ENCODE measurements around the gene OSBPL3.
"Not testable (repeated sequence)": the region's sequence is repeated elsewhere in the genome, so short reads cannot be mapped to it uniquely, and the experiment has no call there.

The OSBPL3 gene

DNA sequence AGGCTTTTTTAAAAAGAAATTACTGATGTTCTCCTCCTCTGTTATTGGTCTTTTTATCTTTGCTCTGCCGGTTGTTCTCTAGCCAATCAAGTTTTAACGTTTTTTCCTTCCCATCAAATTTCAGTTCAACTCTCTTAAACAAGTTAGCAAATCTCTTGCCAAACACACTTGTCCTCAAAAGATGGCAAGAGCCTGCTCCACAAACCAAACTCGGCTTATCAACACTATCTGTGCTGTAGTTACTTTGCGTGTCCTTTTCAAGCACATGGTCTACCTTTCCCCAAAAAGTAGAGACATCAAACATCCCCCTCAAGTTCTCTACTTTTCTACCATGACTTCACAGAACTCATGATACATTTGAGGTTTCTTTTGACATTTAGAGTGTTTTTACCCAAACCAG lies 71.3 kb downstream of the OSBPL3 start:
- TF ChIP-seq, protein P1, sequence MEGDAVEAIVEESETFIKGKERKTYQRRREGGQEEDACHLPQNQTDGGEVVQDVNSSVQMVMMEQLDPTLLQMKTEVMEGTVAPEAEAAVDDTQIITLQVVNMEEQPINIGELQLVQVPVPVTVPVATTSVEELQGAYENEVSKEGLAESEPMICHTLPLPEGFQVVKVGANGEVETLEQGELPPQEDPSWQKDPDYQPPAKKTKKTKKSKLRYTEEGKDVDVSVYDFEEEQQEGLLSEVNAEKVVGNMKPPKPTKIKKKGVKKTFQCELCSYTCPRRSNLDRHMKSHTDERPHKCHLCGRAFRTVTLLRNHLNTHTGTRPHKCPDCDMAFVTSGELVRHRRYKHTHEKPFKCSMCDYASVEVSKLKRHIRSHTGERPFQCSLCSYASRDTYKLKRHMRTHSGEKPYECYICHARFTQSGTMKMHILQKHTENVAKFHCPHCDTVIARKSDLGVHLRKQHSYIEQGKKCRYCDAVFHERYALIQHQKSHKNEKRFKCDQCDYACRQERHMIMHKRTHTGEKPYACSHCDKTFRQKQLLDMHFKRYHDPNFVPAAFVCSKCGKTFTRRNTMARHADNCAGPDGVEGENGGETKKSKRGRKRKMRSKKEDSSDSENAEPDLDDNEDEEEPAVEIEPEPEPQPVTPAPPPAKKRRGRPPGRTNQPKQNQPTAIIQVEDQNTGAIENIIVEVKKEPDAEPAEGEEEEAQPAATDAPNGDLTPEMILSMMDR (IDR thresholded peaks at IDR 0.05; ENCODE audit: borderline replicate concordance, insufficient read depth, low read depth, low read length): no peak
- no peak overlapping the region for H3K4me3 ChIP-seq (ENCODE audit: low read depth, low read length)

DNA sequence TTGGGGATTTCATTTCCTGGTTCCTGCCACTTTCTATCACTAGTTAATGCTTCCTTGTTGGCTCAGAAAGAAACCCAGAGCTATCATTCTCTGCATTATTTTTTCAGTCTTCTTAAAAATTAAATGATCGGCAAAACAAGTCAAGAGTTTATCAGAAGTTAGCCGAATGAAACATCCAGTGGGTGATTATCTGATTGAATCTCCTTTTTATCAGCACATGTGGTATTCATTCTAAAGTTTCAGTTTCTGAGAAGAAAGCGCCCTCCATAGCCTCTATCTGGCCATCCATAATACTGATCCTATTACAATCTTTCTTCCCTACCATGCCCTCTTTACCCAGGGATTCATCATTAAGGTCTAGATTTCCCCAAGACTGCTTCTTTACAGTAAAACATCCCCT lies 71.8 kb downstream of the OSBPL3 start:
- no peak overlapping the region for H3K4me3 ChIP-seq (ENCODE audit: low read depth, low read length)
- TF ChIP-seq, protein P1 (IDR thresholded peaks at IDR 0.05; ENCODE audit: borderline replicate concordance, insufficient read depth, low read depth, low read length): no peak

DNA sequence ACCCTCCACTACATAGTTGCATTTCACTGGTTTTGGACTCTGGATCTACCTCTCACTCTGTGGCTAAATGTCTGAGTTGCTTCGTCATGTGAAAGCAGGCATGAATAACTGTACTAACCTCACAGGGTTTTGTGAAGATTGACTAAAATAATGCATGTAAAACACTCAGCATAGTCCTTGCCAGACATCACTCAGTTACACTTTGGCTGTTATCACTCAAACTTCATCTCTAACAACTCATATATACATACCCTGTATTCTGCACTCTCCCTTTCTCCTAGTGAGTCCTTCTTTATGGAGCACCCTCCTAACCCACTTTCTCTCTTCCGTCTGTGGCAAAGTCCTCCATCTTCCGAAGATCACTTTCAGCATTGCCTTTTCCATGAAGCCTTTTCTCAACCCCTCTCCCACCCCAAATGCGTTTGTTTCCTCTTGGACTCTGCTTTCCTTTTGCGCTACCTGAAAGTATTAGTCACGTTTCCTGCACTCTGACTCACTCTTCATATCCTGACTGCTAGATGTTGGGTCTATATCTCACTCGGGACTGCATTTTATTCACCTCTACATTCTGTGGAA lies 72.6 kb downstream of the OSBPL3 start:
- H3K4me3 ChIP-seq (ENCODE audit: low read depth, low read length): no peak overlapping the region
- TF ChIP-seq, protein P1 (IDR thresholded peaks at IDR 0.05; ENCODE audit: borderline replicate concordance, insufficient read depth, low read depth, low read length): no peak

DNA sequence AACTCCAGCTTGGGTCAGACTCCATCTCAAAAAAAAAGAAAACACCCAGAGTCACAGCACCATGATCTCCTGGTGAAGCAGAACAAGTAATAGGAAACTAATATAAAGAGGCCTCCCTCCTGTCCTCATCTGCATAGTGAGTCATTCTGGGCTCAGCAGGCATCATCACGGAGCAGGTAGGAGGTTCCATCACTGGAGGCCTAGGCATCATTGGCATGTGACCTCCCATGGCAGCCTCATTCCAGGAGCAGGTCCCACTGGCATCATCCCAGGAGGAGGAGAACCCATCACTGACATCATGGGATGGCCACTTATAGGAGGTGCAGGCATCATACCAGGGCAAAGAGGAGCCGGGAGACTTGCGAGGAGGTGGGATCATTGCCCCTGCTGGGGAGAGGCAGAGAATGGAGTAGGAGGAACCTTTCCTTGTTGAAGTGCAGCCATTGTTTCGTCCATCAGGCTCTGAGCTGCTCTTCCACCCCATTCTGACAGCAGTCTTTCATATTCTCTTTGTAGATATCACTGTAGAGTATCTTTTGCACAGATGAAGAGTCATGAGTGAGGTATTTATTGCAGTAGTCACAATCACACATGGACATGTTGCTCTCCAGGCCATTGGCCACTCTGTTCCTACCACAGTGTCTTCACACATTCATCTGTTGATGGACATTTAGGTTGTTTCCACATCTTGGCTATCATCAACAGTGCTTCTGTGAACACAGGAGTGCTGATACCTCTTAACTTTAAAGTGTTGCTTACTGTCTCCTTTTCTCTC lies 73.8 kb downstream of the OSBPL3 start:
- no peak overlapping the region for H3K4me3 ChIP-seq (ENCODE audit: low read depth, low read length)
- TF ChIP-seq, protein P1 (IDR thresholded peaks at IDR 0.05; ENCODE audit: borderline replicate concordance, insufficient read depth, low read depth, low read length): no peak

DNA sequence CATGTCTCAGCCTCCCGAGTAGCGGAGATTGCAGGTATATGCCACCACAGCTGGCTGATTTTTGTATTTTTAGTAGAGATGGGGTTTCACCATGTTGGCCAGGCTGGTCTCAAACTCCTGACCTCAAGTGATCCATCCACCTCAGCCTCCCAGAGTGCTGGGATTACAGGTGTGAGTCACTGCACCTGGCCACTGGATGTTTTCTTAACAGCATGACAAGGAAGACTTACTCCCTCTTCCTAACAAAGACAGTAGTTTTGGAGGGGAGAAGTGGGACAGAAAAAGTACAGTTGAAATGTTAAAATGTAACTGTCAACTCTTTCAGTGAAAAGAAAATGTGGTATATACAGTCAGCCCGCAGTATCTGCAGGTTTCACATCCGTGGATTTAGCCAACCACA lies 76.0 kb downstream of the OSBPL3 start:
- not testable (repeated sequence) for H3K4me3 ChIP-seq (ENCODE audit: low read depth, low read length)

DNA sequence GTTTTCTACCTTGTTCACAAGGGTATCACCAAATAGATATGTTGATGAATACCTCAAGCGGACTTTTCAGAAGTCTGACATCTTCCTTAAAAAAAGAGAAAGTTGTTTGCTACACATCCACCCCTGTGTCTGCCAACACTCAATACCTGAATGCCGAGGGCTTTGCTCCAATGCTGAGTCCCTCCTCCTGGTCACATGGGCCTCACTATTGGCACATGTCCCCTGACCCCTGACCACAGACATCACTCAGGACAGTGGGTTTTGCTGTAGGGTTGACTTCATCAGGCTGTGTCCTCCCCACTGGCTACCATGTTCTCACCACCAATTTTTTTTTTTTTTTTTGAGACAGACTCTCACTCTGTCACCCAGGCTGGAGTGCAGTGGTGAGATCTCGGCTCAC lies 76.4 kb downstream of the OSBPL3 start:
- no peak overlapping the region for H3K4me3 ChIP-seq (ENCODE audit: low read depth, low read length)
- TF ChIP-seq, protein P1 (IDR thresholded peaks at IDR 0.05; ENCODE audit: borderline replicate concordance, insufficient read depth, low read depth, low read length): no peak

DNA sequence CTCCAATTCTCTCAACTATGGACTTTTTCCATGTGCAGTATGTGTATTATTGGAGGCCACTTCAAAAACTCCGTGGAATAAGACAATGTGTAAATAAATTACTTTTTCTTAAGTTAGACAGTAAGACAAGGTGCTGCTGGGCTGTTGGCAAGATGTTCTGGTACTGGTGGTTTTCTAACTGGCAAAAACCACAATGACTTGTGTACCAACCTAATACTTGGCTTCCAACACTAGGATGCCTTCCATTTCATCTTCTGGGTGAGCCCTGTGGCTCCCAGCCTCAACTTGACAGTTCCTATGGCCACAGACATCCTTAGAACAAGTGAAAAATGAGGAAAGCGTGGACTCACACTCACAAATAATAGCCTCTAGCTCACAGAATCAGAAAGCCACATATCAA lies 77.0 kb downstream of the OSBPL3 start:
- no peak overlapping the region for H3K4me3 ChIP-seq (ENCODE audit: low read depth, low read length)
- TF ChIP-seq, protein P1 (IDR thresholded peaks at IDR 0.05; ENCODE audit: borderline replicate concordance, insufficient read depth, low read depth, low read length): no peak
